Measurements from ENCODE around the gene CCL19. TPM values are rescaled to one million over a fixed set of nuclear protein-coding genes. Genes with fewer than 3 reads are reported as not detected.
A peak's percentile ranks its signal among the peaks of the same experiment; 100 is the strongest.

The CCL19 gene
- total RNA-seq, 1 experiment from 2014 or later = not detected

GRCh38 chr9:34710023-34710422 is 18.9 kb upstream of the CCL19 start, which contains the start of gene CCL21:
CCL21 (minus strand) TSS chr9:34710136; CDS start chr9:34710066, 70 bp downstream.
- no peaks in the 10 kb centered on the region for H3K27me3 ChIP-seq (ENCODE audit: control insufficient read depth, insufficient read depth, low read length)
- H3K4me3 ChIP-seq (ENCODE audit: insufficient read depth, low read depth, low read length) = no peak within 1 kb of the TSS
- no peak for DNase-seq
- H3K36me3 ChIP-seq (replicated peaks; ENCODE audit: control insufficient read depth, insufficient read depth, low read length) = no peaks in the 10 kb centered on the region

GRCh38 chr9:34709196-34709978 is 18.3 kb upstream of the CCL19 start:
- no peaks in the 10 kb centered on the region for H3K36me3 ChIP-seq (replicated peaks; ENCODE audit: control insufficient read depth, insufficient read depth, low read length)
- H3K4me3 ChIP-seq (ENCODE audit: insufficient read depth, low read depth, low read length) = no peak overlapping the region
- DNase-seq = no peak
- H3K27me3 ChIP-seq (ENCODE audit: control insufficient read depth, insufficient read depth, low read length) = no peaks in the 10 kb centered on the region

DNA sequence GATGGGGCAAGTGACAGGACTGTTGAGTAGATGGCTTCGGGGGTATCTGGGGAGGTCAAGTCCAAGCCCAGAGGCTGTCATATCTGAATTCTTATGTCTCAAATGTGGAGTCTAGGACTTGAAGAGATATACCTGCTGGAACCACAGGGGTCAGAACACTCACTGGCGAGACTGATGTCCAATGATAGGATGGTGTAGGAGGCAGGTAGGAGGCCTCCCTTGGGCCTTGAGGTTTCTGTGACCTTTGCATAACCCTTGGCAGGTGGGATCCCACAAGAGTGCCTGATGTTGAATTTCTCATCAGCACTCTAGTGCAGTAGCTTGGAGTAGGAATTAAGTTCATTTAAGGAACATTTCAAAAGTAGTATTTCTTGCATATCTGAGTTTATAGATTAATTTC is 16.1 kb upstream of the CCL19 start:
- H3K27me3 ChIP-seq (ENCODE audit: control insufficient read depth, insufficient read depth, low read length) = no peaks in the 10 kb centered on the region
- DNase-seq = no peak
- H3K36me3 ChIP-seq (replicated peaks; ENCODE audit: control insufficient read depth, insufficient read depth, low read length) = no peaks in the 10 kb centered on the region
- H3K4me3 ChIP-seq (ENCODE audit: insufficient read depth, low read depth, low read length) = no peak overlapping the region

DNA sequence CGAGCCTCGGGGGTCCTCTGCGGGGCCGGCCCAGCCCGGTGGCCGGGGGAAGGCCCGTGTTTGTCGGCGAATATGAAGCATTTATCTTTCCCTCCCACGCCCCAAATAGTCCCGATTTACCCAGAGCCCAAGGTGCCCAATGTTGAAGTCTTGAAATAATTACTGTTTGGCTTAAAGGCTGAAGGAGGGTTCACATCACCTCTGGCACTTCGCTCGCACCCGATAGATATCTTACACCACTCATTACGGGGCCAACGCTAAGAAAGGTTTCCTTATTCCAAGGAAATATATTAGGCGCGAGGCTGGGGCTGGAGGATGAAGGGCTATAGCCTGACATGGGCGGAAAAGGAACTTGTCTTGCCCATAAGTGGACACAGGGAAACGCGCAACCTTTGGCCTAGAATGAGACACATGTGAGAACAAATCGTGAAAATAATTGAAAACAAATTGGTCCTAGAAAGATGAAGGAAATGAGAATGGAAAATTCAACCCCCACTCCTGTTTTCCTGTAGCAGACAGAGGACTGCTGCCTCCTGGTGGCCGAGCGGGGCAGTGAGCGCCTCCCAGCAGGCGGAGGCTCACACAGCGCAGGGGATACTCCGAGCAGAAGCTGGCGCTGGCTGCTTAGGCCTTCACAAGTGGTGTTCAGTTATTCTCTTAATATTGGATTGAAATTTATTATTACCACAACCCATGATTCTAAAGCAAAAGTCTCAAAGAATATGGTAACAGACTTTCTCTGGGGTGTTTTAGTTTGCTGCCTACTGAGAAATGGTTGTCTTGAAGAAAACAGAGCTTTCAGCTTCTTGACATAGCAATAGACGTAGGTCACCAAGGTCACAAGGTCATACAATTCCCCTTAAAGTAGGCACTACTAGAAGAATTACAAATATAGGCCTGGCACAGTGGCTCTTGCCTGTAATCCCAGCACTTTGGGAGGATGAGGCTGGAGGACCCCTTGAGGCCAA is 11.0 kb upstream of the CCL19 start:
- Histone ChIP-seq H3K4me3 (ENCODE audit: insufficient read depth, low read depth, low read length) (peak overlapping the region; percentile 48), H3K36me3 (replicated peaks; ENCODE audit: control insufficient read depth, insufficient read depth, low read length) (no peaks in the 10 kb centered on the region), H3K27me3 (ENCODE audit: control insufficient read depth, insufficient read depth, low read length) (peaks cover 30% of the 10 kb centered on the region)
- DNase-seq = peak; percentile 92

GRCh38 chr9:34701023-34701768 is 10.1 kb upstream of the CCL19 start:
- H3K27me3 ChIP-seq (ENCODE audit: control insufficient read depth, insufficient read depth, low read length) = peaks cover 30% of the 10 kb centered on the region
- no peaks in the 10 kb centered on the region for H3K36me3 ChIP-seq (replicated peaks; ENCODE audit: control insufficient read depth, insufficient read depth, low read length)
- peak; percentile 95 for DNase-seq
- peak overlapping the region; percentile 48 for H3K4me3 ChIP-seq (ENCODE audit: insufficient read depth, low read depth, low read length)

- H3K36me3 ChIP-seq (replicated peaks; ENCODE audit: control insufficient read depth, insufficient read depth, low read length) = no peaks in the 10 kb centered on the region
Measured at GRCh38 chr9:34694811-34695210, 3.7 kb upstream of the CCL19 start.

GRCh38 chr9:34693560-34693959 is 2.5 kb upstream of the CCL19 start:
- no peaks in the 10 kb centered on the region for H3K36me3 ChIP-seq (replicated peaks; ENCODE audit: control insufficient read depth, insufficient read depth, low read length)
- no peak for DNase-seq
- no peak overlapping the region for H3K4me3 ChIP-seq (ENCODE audit: insufficient read depth, low read depth, low read length)
- H3K27me3 ChIP-seq (ENCODE audit: control insufficient read depth, insufficient read depth, low read length) = no peaks in the 10 kb centered on the region

More at GRCh38 chr9:34694811-34695210, 3.7 kb upstream of the CCL19 start:
- Histone ChIP-seq H3K27me3 (ENCODE audit: control insufficient read depth, insufficient read depth, low read length) (peaks cover 9% of the 10 kb centered on the region), H3K4me3 (ENCODE audit: insufficient read depth, low read depth, low read length) (no peak overlapping the region)
- DNase-seq = no peak

DNA sequence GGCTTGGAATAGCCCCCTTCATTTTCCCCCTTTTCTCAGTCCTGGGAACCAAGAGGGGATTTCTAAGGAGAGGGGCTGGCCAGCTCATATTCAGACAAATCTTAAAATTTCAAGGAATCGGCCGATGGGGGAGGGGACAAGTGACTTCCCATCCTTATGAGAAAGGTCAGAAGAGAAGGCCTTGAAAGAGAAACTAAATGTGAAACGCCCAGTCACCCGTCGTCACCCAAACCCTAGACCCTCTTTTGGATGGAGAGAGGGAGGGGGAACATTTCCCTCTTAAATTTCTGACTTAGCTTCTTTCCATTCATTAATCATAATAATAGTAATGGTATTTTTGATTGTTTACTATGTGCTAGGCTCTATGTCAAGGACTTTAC is 850 bp upstream of the CCL19 start:
- Histone ChIP-seq H3K4me3 (ENCODE audit: insufficient read depth, low read depth, low read length) (no peak overlapping the region), H3K36me3 (replicated peaks; ENCODE audit: control insufficient read depth, insufficient read depth, low read length) (no peaks in the 10 kb centered on the region), H3K27me3 (ENCODE audit: control insufficient read depth, insufficient read depth, low read length) (no peaks in the 10 kb centered on the region)
- no peak for DNase-seq

- H3K27me3 ChIP-seq (ENCODE audit: control insufficient read depth, insufficient read depth, low read length) = no peaks in the 10 kb centered on the region
Measured at GRCh38 chr9:34689512-34689911, 1.6 kb downstream of the CCL19 start.

DNA sequence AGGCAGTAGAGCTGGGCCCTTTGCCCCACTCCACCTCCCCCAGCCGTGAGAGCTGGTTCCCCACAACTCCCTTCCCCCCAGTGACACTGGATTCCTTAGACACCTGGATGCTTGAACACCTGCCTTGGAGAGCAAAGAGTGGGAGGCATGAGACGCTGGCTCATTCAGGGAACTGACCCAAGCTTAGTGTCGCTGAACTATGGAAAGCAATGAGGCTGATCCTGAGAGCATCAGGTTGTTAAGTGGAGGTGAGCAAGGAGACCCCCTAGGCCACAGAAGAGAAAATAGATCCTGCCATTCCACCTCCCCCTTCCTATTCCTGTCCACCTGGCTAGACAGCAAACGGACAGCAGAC is 2.0 kb downstream of the CCL19 start:
- Histone ChIP-seq H3K36me3 (replicated peaks; ENCODE audit: control insufficient read depth, insufficient read depth, low read length) (no peaks in the 10 kb centered on the region), H3K4me3 (ENCODE audit: insufficient read depth, low read depth, low read length) (no peak overlapping the region), H3K27me3 (ENCODE audit: control insufficient read depth, insufficient read depth, low read length) (no peaks in the 10 kb centered on the region)
- DNase-seq = no peak

More at GRCh38 chr9:34689512-34689911, 1.6 kb downstream of the CCL19 start:
- Histone ChIP-seq H3K36me3 (replicated peaks; ENCODE audit: control insufficient read depth, insufficient read depth, low read length) (no peaks in the 10 kb centered on the region), H3K4me3 (ENCODE audit: insufficient read depth, low read depth, low read length) (no peak overlapping the region)
- no peak for DNase-seq

GRCh38 chr9:34688329-34689115 is 2.6 kb downstream of the CCL19 start:
- H3K27me3 ChIP-seq (ENCODE audit: control insufficient read depth, insufficient read depth, low read length) = no peaks in the 10 kb centered on the region
- no peak overlapping the region for H3K4me3 ChIP-seq (ENCODE audit: insufficient read depth, low read depth, low read length)
- no peak for DNase-seq
- no peaks in the 10 kb centered on the region for H3K36me3 ChIP-seq (replicated peaks; ENCODE audit: control insufficient read depth, insufficient read depth, low read length)

DNA sequence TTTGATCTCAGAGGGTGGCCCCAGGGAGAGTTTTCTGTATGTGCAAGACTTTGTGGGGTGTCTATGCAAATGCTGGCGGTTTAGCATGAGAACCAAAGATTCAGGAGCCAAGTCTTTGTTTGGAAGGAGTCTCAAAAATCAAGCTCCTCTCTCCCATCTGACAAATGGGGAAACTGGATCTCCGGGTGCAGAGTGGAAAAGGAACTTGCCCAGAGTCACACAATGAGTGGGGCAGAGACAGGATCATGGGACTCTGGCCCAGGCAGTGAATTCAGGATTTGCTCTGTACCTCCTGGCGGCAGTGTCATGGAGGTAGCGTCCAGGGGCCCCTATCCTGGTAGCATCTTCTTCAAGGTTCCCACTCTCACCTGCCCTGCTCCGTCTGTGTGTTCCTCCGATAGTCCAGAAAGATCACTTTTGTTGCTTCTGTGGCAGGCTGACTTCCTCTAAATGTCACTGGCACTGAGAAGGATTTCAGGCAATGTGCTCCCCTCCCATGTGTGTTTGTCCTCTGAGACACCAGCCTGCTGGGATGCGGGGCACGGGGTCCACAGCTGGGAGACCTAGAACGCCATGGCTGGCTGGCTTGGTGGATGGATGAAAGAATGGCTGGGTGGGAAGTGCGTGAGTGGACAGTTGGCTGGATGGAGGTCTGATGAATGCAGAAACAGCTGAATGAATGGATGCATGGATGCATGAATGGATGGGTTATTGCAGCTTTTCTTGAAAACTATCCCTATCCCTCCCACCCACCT is 3.6 kb downstream of the CCL19 start:
- DNase-seq = no peak
- Histone ChIP-seq H3K36me3 (replicated peaks; ENCODE audit: control insufficient read depth, insufficient read depth, low read length) (no peaks in the 10 kb centered on the region), H3K27me3 (ENCODE audit: control insufficient read depth, insufficient read depth, low read length) (no peaks in the 10 kb centered on the region), H3K4me3 (ENCODE audit: insufficient read depth, low read depth, low read length) (no peak overlapping the region)

DNA sequence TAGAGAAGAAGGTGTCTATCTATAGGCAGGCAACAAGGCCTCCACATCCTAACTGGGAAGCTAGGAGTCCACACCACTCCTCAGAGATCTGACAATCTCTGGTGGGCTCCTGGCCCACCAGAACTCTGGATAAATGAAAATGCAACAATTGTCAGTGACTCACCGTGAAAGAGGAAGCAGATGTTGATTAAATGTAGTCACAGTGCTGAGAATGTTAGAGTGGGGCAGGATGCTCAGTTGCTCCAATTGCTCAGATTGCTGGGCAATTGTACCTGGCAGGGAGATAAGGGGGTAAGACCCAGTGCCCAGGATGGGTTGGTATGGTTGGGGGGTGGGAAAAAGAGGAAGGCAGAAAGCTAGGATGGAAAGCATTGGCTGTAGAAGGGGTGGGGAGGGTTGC is 4.3 kb downstream of the CCL19 start:
- Histone ChIP-seq H3K4me3 (ENCODE audit: insufficient read depth, low read depth, low read length) (no peak overlapping the region), H3K36me3 (replicated peaks; ENCODE audit: control insufficient read depth, insufficient read depth, low read length) (no peaks in the 10 kb centered on the region), H3K27me3 (ENCODE audit: control insufficient read depth, insufficient read depth, low read length) (no peaks in the 10 kb centered on the region)
- DNase-seq = no peak

Data from H7 (cell line).